BJ (cell line): ENCODE measurements around the gene ABHD14A. TPM values are rescaled to one million over a fixed set of nuclear protein-coding genes. Genes with fewer than 3 reads are reported as not detected.

Source experiments
- CTCF ChIA-PET: fragments of 350-600 bp; formaldehyde crosslinking; extraction: SDS; loops from one replicate; lab custom pipeline; 2021; ENCODE audit warnings: antibody characterized with exemption, inconsistent platforms; lab: Yijun Ruan, JAX
- POLR2A ChIA-PET: fragments of 300-600 bp; sonication (Branson Sonifier 250); formaldehyde crosslinking; extraction: SDS; loops from one replicate; lab custom pipeline; 2021; ENCODE audit warnings: antibody characterized with exemption; lab: Charles Lee
- DNase-seq: peaks from one replicate; pipeline ENCODE4 v3.0.0-alpha.2; 2011; ENCODE audit warnings: low read depth
- H3K27me3 ChIP-seq: 2 replicates; pipeline ENCODE4 v1.6.0; 2011; ENCODE audit warnings: low read length; ENCODE audit not compliant: control insufficient read depth, insufficient read depth
- H3K36me3 ChIP-seq: 2 replicates; pipeline ENCODE4 v1.5.1; 2011; ENCODE audit warnings: low read length; ENCODE audit not compliant: control insufficient read depth, insufficient read depth
- H3K4me3 ChIP-seq: 2 replicates; pipeline ENCODE4 v1.5.1; 2011; ENCODE audit warnings: low read depth, mild to moderate bottlenecking, control low read depth, low read length
- CTCF ChIP-seq: IDR thresholded peaks from 2 replicates; pipeline ENCODE4 v1.5.1; 2011; ENCODE audit warnings: low read depth, mild to moderate bottlenecking, control low read depth, inconsistent platforms, low read length, moderate library complexity; ENCODE audit not compliant: insufficient read depth
- polyA plus RNA-seq: library from polyadenylated mRNA; depleted of rRNA; stranded (reverse); fragments of >200 nt; gene quantifications from 2 replicates; pipeline ENCODE4 v1.2.3, GENCODE V29; 2011

ABHD14A gene
- polyA plus RNA-seq, 1 experiment: 16.5 TPM

- H3K27me3 ChIP-seq: no peaks in the 10 kb centered on the region
- CTCF ChIA-PET: interaction anchor here (3.3 kb wide), 1 partner anchor 36 kb away, joined by 10 read pairs; the partner anchor contains the start of gene ABHD14B
Observed at GRCh38 chr3:51937611-51938450, 37.0 kb upstream of the ABHD14A start.

GRCh38 chr3:51938780-51939425 is 36.0 kb upstream of the ABHD14A start:
- no peak for DNase-seq
- ChIA-PET CTCF (interaction anchor here (0.9 kb wide), 1 partner anchor 35 kb away, joined by 3 read pairs; the partner anchor contains the start of gene ABHD14B), POLR2A (no interaction called here)

More at GRCh38 chr3:51937611-51938450, 37.0 kb upstream of the ABHD14A start:
- TF ChIP-seq CTCF: no peak
- POLR2A ChIA-PET: no interaction called here
- no peak overlapping the region for H3K4me3 ChIP-seq
- no peak for DNase-seq
- peaks cover 37% of the 10 kb centered on the region for H3K36me3 ChIP-seq

GRCh38 chr3:51940648-51941462 is 34.0 kb upstream of the ABHD14A start:
- DNase-seq: no peak
- Histone ChIP-seq H3K27me3 (no peaks in the 10 kb centered on the region), H3K36me3 (peaks cover 22% of the 10 kb centered on the region), H3K4me3 (peak overlapping the region; percentile 63)
- no peak for TF ChIP-seq CTCF
- ChIA-PET POLR2A (interaction anchor here (0.5 to 1.1 kb wide), 5 partner anchors 12 to 261 kb away, joined by 3 to 6 read pairs (median 3); partner anchors contain the start of gene RPL29), CTCF (interaction anchor here (0.6 to 5.2 kb wide), 26 partner anchors 8 to 550 kb away, joined by 3 to 53 read pairs (median 5); partner anchors contain the start of genes ABHD14A, ABHD14B, ACY1 and GPR62)

More at GRCh38 chr3:51938780-51939425, 36.0 kb upstream of the ABHD14A start:
- no peak for TF ChIP-seq CTCF
- Histone ChIP-seq H3K36me3 (peaks cover 30% of the 10 kb centered on the region), H3K4me3 (no peak overlapping the region), H3K27me3 (no peaks in the 10 kb centered on the region)

GRCh38 chr3:51941463-51941797 is 33.4 kb upstream of the ABHD14A start:
- DNase-seq: no peak
- no peak for TF ChIP-seq CTCF
- peak overlapping the region; percentile 63 for H3K4me3 ChIP-seq
- ChIA-PET CTCF (interaction anchor here (0.6 to 5.2 kb wide), 27 partner anchors 8 to 550 kb away, joined by 3 to 53 read pairs (median 5); partner anchors contain the start of genes ABHD14A, ABHD14B, ACY1 and GPR62), POLR2A (interaction anchor here (0.5 to 1.1 kb wide), 5 partner anchors 11 to 260 kb away, joined by 3 to 6 read pairs (median 3); partner anchors contain the start of gene RPL29)
- H3K27me3 ChIP-seq: no peaks in the 10 kb centered on the region
- H3K36me3 ChIP-seq: peaks cover 20% of the 10 kb centered on the region
